HepG2 (cell line): ENCODE results near the gene ADAMTSL3. TPM values are rescaled to one million over a fixed set of nuclear protein-coding genes. Genes with fewer than 3 reads are reported as not detected.

ENCODE experiments used
- ATAC-seq: fragments of 200-7000 bp; cut with Tn5 transposase; 3 replicates; pipeline ENCODE4 v1.9.1; 2020; ENCODE audit warnings: mild to moderate bottlenecking, moderate library complexity
- BruUV-seq: library from RNA; stranded (reverse); fragments of 400-500 nt; replicated peaks from 2 replicates; lab custom pipeline; 2021; lab: Mats Ljungman, UMichigan
- CTCF ChIA-PET: fragments of 300-600 bp; formaldehyde crosslinking; extraction: SDS; loops from one replicate; lab custom pipeline; 2021; ENCODE audit warnings: low total read pairs, inconsistent platforms, low intra/inter-chr PET ratio; lab: Yijun Ruan, JAX
- POLR2A ChIA-PET: fragments of 350-600 bp; sonication (Branson Sonifier 250); formaldehyde crosslinking; loops from one replicate; lab custom pipeline; 2020; ENCODE audit warnings: antibody characterized with exemption, inconsistent platforms; lab: Yijun Ruan, JAX
- DNase-seq: peaks from one replicate; pipeline ENCODE4 v3.0.0-alpha.2; 2015; ENCODE audit warnings: low spot score
- FAIRE-seq: peaks from 3 replicates; lab custom pipeline; 2011; peaks lifted over from hg19 to GRCh38; lab: Jason Lieb, UNC
- H2AFZ ChIP-seq: one replicate; pipeline ENCODE4 v1.6.1; 2011; ENCODE audit warnings: low read length, inconsistent platforms
- H3K27ac ChIP-seq: fragments of 300-600 bp; 3 replicates; pipeline ENCODE4 v1.8.0; 2011; ENCODE audit warnings: mixed run types, mild to moderate bottlenecking, mixed read lengths, low read length, inconsistent platforms; ENCODE audit not compliant: insufficient read depth; ENCODE audit errors: extremely low read length
- H3K27me3 ChIP-seq, 2 experiments: fragments of 200-600 bp in 1 of 2; 2 replicates in 1 of 2; 3 replicates in 1 of 2; pipeline versions ENCODE4 v1.6.0 to v1.8.0; 2011; ENCODE audit warnings: low read length in 2 of 2, mild to moderate bottlenecking in 2 of 2, moderate library complexity in 2 of 2, inconsistent platforms in 1 of 2; ENCODE audit not compliant: insufficient read depth in 2 of 2, control insufficient read depth in 1 of 2
- H3K36me3 ChIP-seq, 2 experiments: fragments of 200-600 bp in 1 of 2; replicated peaks in 1 of 2; 2 replicates in 1 of 2; 3 replicates in 1 of 2; pipeline versions ENCODE4 v1.5.1 to v1.8.0; 2011; ENCODE audit warnings: low read length in 2 of 2, inconsistent platforms in 1 of 2; ENCODE audit not compliant: insufficient read depth in 2 of 2, control insufficient read depth in 1 of 2
- H3K4me1 ChIP-seq: 2 replicates; pipeline ENCODE4 v1.5.1; 2012; ENCODE audit warnings: low read length, inconsistent platforms; ENCODE audit not compliant: insufficient read depth
- H3K4me2 ChIP-seq: 2 replicates; pipeline ENCODE4 v1.6.0; 2011; ENCODE audit warnings: low read depth, low read length, inconsistent platforms
- H3K4me3 ChIP-seq, 3 experiments: fragments of 200-600 bp in 1 of 3; sonication (generic), shearing (Covaris generic) in 1 of 3; replicated peaks in 1 of 3; 2 replicates each; pipeline ENCODE4 v1.5.1; 2011 to 2016; ENCODE audit warnings: low read length in 3 of 3, inconsistent platforms in 2 of 3, low read depth in 2 of 3, mild to moderate bottlenecking in 2 of 3, control low read depth in 1 of 3, mixed read lengths in 1 of 3; ENCODE audit not compliant: insufficient read depth in 1 of 3
- H3K79me2 ChIP-seq: one replicate; pipeline ENCODE4 v1.6.1; 2011; ENCODE audit warnings: low read length, inconsistent platforms; ENCODE audit not compliant: insufficient read depth
- H3K9ac ChIP-seq: 2 replicates; pipeline ENCODE4 v1.6.0; 2011; ENCODE audit warnings: mild to moderate bottlenecking, low read depth, low read length, inconsistent platforms; ENCODE audit not compliant: insufficient read depth
- H3K9me3 ChIP-seq: 2 replicates; pipeline ENCODE4 v1.5.1; 2012; ENCODE audit warnings: mild to moderate bottlenecking, low read length
- H4K20me1 ChIP-seq: 2 replicates; pipeline ENCODE4 v1.6.0; 2011; ENCODE audit warnings: inconsistent platforms, mild to moderate bottlenecking, low read length, moderate library complexity; ENCODE audit not compliant: insufficient read depth
- ARNT ChIP-seq: fragments of 450-650 bp; IDR thresholded peaks from 2 replicates; pipeline ENCODE4 v1.6.1; 2017
- ELK4 ChIP-seq: sonication (generic); formaldehyde crosslinking; IDR thresholded peaks from 2 replicates; pipeline ENCODE4 v1.9.0; 2021; ENCODE audit warnings: missing genetic modification reagents, borderline replicate concordance
- PHB2 ChIP-seq: fragments of 450-650 bp; IDR thresholded peaks from 2 replicates; pipeline ENCODE4 v1.6.1; 2018; ENCODE audit not compliant: partially characterized antibody
- PHF21A ChIP-seq: sonication (generic); formaldehyde crosslinking; IDR thresholded peaks from 2 replicates; pipeline ENCODE4 v1.5.0; 2020; ENCODE audit warnings: mild to moderate bottlenecking, missing genetic modification reagents
- PRMT3 ChIP-seq: sonication (generic); formaldehyde crosslinking; IDR thresholded peaks from 2 replicates; pipeline ENCODE4 v1.8.1; 2022; ENCODE audit warnings: low read depth, mild to moderate bottlenecking, moderate library complexity, missing genetic modification reagents, borderline replicate concordance
- SNAI1 ChIP-seq: sonication (generic); formaldehyde crosslinking; IDR thresholded peaks from 2 replicates; pipeline ENCODE4 v1.5.0; 2020; ENCODE audit warnings: mild to moderate bottlenecking, missing genetic modification reagents, borderline replicate concordance
- SRY ChIP-seq: sonication (generic); formaldehyde crosslinking; IDR thresholded peaks from 2 replicates; pipeline ENCODE4 v1.8.0; 2022; ENCODE audit warnings: mild to moderate bottlenecking, missing genetic modification reagents
- U2AF2 ChIP-seq: fragments of 200-400 bp; formaldehyde crosslinking; IDR thresholded peaks from 2 replicates; pipeline ENCODE4 v1.6.1; 2017; ENCODE audit warnings: low read depth, mild to moderate bottlenecking, low read length
- ZNF24 ChIP-seq: fragments of 450-650 bp; IDR thresholded peaks from 2 replicates; pipeline ENCODE4 v1.6.1; 2017; ENCODE audit warnings: antibody characterized with exemption, mild to moderate bottlenecking
- ZNF44 ChIP-seq: sonication (generic); formaldehyde crosslinking; IDR thresholded peaks from 2 replicates; pipeline ENCODE4 v1.5.1; 2020; ENCODE audit warnings: mild to moderate bottlenecking, missing genetic modification reagents
- ZNF547 ChIP-seq: sonication (generic); formaldehyde crosslinking; IDR thresholded peaks from 2 replicates; pipeline ENCODE4 v1.5.1; 2020; ENCODE audit warnings: mild to moderate bottlenecking, missing genetic modification reagents
- WGBS: methylation state at CpG from one replicate; pipeline ENCODE4 v1.1.6; 2017; ENCODE audit warnings: low lambda C conversion rate; 5-methylcytosine and 5-hydroxymethylcytosine counted together
- in situ Hi-C: cut with HindIII; loops from 2 replicates; pipeline ENCODE4 v1.10.0; 2017; ENCODE audit warnings: low pct_unique_long_range_greater_than_20kb; ENCODE audit not compliant: extremely low pct_ligation_motif_present
- intact Hi-C: fragments of 100-400 bp; cut with micrococcal nuclease; formaldehyde crosslinking; loops from one replicate; pipeline ENCODE4 v1.10.0; 2022; ENCODE audit not compliant: unreplicated experiment
- polyA plus RNA-seq, 8 experiments: library from polyadenylated mRNA; depleted of rRNA in 3 of 8; stranded (reverse) in 7 of 8; unstranded in 1 of 8; fragments of >200 nt; fragmentation: Illumina TruSeq in 4 of 8; extraction: Trizol in 4 of 8; gene quantifications; 2 replicates each; pipeline versions ENCODE4 v1.2.1 to v1.2.3, GENCODE V29; 2011 to 2016; ENCODE audit warnings: low read depth in 4 of 8, missing spikeins in 1 of 8, mixed read lengths in 1 of 8; ENCODE audit not compliant: insufficient read depth in 1 of 8
- total RNA-seq, 5 experiments: library from RNA; depleted of rRNA; stranded (reverse); fragments of >200 nt; fragmentation: Illumina TruSeq; extraction: Trizol; gene quantifications; 2 replicates each; pipeline ENCODE4 v1.2.3, GENCODE V29; 2016; ENCODE audit warnings: low read depth in 1 of 5
- TF ChIP-seq, protein P1 (sequence below): sonication (generic); formaldehyde crosslinking; IDR thresholded peaks from 2 replicates; pipeline ENCODE4 v1.4.0; 2020; ENCODE audit warnings: missing genetic modification reagents
- TF ChIP-seq, protein P2 (sequence below): sonication (generic); formaldehyde crosslinking; IDR thresholded peaks from 2 replicates; pipeline ENCODE4 v1.5.0; 2020; ENCODE audit warnings: missing genetic modification reagents
- TF ChIP-seq, protein P3 (sequence below): sonication (generic); formaldehyde crosslinking; IDR thresholded peaks from 2 replicates; pipeline ENCODE4 v1.4.0; 2020; ENCODE audit warnings: missing genetic modification reagents
- TF ChIP-seq, protein P4 (sequence below): sonication (generic); formaldehyde crosslinking; IDR thresholded peaks from 2 replicates; pipeline ENCODE4 v1.4.0; 2020; ENCODE audit warnings: missing genetic modification reagents, borderline replicate concordance
- TF ChIP-seq, protein P5 (sequence below): sonication (generic); formaldehyde crosslinking; IDR thresholded peaks from 2 replicates; pipeline ENCODE4 v1.8.0; 2022; ENCODE audit warnings: mild to moderate bottlenecking, missing genetic modification reagents, borderline replicate concordance

ADAMTSL3 gene
- total and polyA plus RNA-seq, 2 of the 13 experiments (the other 11 are each of a cell fraction or from before 2014, with no cell fraction given) = 0.04 to 0.09 TPM

GRCh38 chr15:83853232-83853631, 199.3 kb downstream of the ADAMTSL3 start:
- Histone ChIP-seq H3K27me3 (no peaks in the 10 kb centered on the region), H3K4me3 (no peak overlapping the region), H2AFZ (no peak overlapping the region), H3K9me3 (no peaks in the 10 kb centered on the region), H4K20me1 (no peaks in the 10 kb centered on the region), H3K4me1 (no peaks in the 10 kb centered on the region), H3K27ac (no peak overlapping the region), H3K36me3 (no peaks in the 10 kb centered on the region), H3K4me2 (no peak overlapping the region), H3K9ac (no peak overlapping the region), H3K79me2 (no peaks in the 10 kb centered on the region)
- in situ Hi-C loops (no loop called here), intact Hi-C loops (no loop called here)
- no TSS peak for BruUV-seq
- DNase-seq (no peak), FAIRE-seq (no peak), ATAC-seq (no peak)
- WGBS = 41% methylated on average over 1 of the region's 1 CpG
- ChIA-PET POLR2A (no interaction called here), CTCF (no interaction called here)
- TF ChIP-seq, protein P1, sequence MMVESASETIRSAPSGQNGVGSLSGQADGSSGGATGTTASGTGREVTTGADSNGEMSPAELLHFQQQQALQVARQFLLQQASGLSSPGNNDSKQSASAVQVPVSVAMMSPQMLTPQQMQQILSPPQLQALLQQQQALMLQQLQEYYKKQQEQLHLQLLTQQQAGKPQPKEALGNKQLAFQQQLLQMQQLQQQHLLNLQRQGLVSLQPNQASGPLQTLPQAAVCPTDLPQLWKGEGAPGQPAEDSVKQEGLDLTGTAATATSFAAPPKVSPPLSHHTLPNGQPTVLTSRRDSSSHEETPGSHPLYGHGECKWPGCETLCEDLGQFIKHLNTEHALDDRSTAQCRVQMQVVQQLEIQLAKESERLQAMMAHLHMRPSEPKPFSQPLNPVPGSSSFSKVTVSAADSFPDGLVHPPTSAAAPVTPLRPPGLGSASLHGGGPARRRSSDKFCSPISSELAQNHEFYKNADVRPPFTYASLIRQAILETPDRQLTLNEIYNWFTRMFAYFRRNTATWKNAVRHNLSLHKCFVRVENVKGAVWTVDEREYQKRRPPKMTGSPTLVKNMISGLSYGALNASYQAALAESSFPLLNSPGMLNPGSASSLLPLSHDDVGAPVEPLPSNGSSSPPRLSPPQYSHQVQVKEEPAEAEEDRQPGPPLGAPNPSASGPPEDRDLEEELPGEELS (CRISPR knock-in tag) = no peak
- TF ChIP-seq U2AF2 (no peak), ARNT (no peak), PRMT3 (CRISPR knock-in tag) (no peak), ZNF44 (CRISPR knock-in tag) (no peak), SNAI1 (CRISPR knock-in tag) (no peak), PHF21A (CRISPR knock-in tag) (no peak), PHB2 (no peak), SRY (CRISPR knock-in tag) (no peak), ZNF24 (no peak), ZNF547 (no peak), ELK4 (no peak)
- TF ChIP-seq, protein P2, sequence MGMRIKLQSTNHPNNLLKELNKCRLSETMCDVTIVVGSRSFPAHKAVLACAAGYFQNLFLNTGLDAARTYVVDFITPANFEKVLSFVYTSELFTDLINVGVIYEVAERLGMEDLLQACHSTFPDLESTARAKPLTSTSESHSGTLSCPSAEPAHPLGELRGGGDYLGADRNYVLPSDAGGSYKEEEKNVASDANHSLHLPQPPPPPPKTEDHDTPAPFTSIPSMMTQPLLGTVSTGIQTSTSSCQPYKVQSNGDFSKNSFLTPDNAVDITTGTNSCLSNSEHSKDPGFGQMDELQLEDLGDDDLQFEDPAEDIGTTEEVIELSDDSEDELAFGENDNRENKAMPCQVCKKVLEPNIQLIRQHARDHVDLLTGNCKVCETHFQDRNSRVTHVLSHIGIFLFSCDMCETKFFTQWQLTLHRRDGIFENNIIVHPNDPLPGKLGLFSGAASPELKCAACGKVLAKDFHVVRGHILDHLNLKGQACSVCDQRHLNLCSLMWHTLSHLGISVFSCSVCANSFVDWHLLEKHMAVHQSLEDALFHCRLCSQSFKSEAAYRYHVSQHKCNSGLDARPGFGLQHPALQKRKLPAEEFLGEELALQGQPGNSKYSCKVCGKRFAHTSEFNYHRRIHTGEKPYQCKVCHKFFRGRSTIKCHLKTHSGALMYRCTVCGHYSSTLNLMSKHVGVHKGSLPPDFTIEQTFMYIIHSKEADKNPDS (CRISPR knock-in tag) = no peak
- TF ChIP-seq, protein P3, sequence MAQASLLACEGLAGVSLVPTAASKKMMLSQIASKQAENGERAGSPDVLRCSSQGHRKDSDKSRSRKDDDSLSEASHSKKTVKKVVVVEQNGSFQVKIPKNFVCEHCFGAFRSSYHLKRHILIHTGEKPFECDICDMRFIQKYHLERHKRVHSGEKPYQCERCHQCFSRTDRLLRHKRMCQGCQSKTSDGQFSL (CRISPR knock-in tag) = no peak
- TF ChIP-seq, protein P4, sequence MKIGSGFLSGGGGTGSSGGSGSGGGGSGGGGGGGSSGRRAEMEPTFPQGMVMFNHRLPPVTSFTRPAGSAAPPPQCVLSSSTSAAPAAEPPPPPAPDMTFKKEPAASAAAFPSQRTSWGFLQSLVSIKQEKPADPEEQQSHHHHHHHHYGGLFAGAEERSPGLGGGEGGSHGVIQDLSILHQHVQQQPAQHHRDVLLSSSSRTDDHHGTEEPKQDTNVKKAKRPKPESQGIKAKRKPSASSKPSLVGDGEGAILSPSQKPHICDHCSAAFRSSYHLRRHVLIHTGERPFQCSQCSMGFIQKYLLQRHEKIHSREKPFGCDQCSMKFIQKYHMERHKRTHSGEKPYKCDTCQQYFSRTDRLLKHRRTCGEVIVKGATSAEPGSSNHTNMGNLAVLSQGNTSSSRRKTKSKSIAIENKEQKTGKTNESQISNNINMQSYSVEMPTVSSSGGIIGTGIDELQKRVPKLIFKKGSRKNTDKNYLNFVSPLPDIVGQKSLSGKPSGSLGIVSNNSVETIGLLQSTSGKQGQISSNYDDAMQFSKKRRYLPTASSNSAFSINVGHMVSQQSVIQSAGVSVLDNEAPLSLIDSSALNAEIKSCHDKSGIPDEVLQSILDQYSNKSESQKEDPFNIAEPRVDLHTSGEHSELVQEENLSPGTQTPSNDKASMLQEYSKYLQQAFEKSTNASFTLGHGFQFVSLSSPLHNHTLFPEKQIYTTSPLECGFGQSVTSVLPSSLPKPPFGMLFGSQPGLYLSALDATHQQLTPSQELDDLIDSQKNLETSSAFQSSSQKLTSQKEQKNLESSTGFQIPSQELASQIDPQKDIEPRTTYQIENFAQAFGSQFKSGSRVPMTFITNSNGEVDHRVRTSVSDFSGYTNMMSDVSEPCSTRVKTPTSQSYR = no peak
- TF ChIP-seq, protein P5, sequence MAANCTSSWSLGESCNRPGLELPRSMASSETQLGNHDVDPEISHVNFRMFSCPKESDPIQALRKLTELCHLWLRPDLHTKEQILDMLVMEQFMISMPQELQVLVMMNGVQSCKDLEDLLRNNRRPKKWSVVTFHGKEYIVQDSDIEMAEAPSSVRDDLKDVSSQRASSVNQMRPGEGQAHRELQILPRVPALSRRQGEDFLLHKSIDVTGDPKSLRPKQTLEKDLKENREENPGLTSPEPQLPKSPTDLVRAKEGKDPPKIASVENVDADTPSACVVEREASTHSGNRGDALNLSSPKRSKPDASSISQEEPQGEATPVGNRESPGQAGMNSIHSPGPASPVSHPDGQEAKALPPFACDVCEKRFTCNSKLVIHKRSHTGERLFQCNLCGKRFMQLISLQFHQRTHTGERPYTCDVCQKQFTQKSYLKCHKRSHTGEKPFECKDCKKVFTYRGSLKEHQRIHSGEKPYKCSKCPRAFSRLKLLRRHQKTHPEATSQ = no peak
